D721Med (cell line): ENCODE results near the gene XXYLT1.

ENCODE experiments used
- DNase-seq: peaks from one replicate; pipeline ENCODE4 v3.0.0; 2011; ENCODE audit warnings: low spot score; ENCODE audit not compliant: insufficient read length
- FAIRE-seq: peaks from 2 replicates; lab custom pipeline; 2011; peaks lifted over from hg19 to GRCh38; lab: Jason Lieb, UNC
- CTCF ChIP-seq: IDR thresholded peaks from 2 replicates; pipeline ENCODE4 v1.5.1; 2012; ENCODE audit warnings: mild to moderate bottlenecking, control low read depth; ENCODE audit not compliant: insufficient read depth; ENCODE audit errors: missing control alignments

Gene XXYLT1

GRCh38 chr3:195083659-195084058 lies 187.3 kb downstream of the XXYLT1 start:
- DNase-seq (no peak), FAIRE-seq (no peak)
- TF ChIP-seq CTCF, result no peak

GRCh38 chr3:195082811-195083210 lies 188.1 kb downstream of the XXYLT1 start:
- DNase-seq (no peak), FAIRE-seq (no peak)
- no peak for TF ChIP-seq CTCF

GRCh38 chr3:195081242-195081963 lies 189.6 kb downstream of the XXYLT1 start:
- no peak for TF ChIP-seq CTCF
- DNase-seq, result no peak
- no peak for FAIRE-seq

GRCh38 chr3:195080571-195081151 lies 190.3 kb downstream of the XXYLT1 start:
- DNase-seq, result no peak
- no peak for TF ChIP-seq CTCF
- FAIRE-seq, result no peak

- no peak for TF ChIP-seq CTCF
- DNase-seq (no peak), FAIRE-seq (no peak)
Observed at GRCh38 chr3:195080125-195080524, 190.8 kb downstream of the XXYLT1 start.

GRCh38 chr3:195079636-195080035 lies 191.3 kb downstream of the XXYLT1 start:
- no peak for DNase-seq
- no peak for FAIRE-seq
- TF ChIP-seq CTCF, result no peak

GRCh38 chr3:195078891-195079440 lies 192.0 kb downstream of the XXYLT1 start:
- DNase-seq (no peak), FAIRE-seq (no peak)
- TF ChIP-seq CTCF, result no peak
